Osteoblast (primary cell): ENCODE results near the gene DNAJB6. TPM values are rescaled to one million over a fixed set of nuclear protein-coding genes. Genes with fewer than 3 reads are reported as not detected.
A peak's percentile ranks its signal among the peaks of the same experiment; 100 is the strongest.

Experiments used
- DNase-seq: peaks from one replicate; pipeline ENCODE4 v3.0.0; 2011; ENCODE audit warnings: low spot score, mixed read lengths; ENCODE audit not compliant: insufficient read length; ENCODE audit errors: missing footprints
- H2AFZ ChIP-seq: 2 replicates; pipeline ENCODE4 v1.6.0; 2011; ENCODE audit warnings: mild to moderate bottlenecking, low read length
- H3K27ac ChIP-seq: 2 replicates; pipeline ENCODE4 v1.5.1; 2011; ENCODE audit warnings: mild to moderate bottlenecking, low read depth, low read length, moderate library complexity
- H3K27me3 ChIP-seq: 2 replicates; pipeline ENCODE4 v1.6.0; 2012; ENCODE audit warnings: mild to moderate bottlenecking, control low read depth, inconsistent platforms, low read length, moderate library complexity; ENCODE audit not compliant: insufficient read depth
- H3K36me3 ChIP-seq: 2 replicates; pipeline ENCODE4 v1.5.1; 2011; ENCODE audit warnings: mild to moderate bottlenecking, low read length, control low read depth, moderate library complexity; ENCODE audit not compliant: insufficient read depth
- H3K4me1 ChIP-seq: 2 replicates; pipeline ENCODE4 v1.5.1; 2011; ENCODE audit warnings: mild to moderate bottlenecking, low read length, control low read depth, moderate library complexity; ENCODE audit not compliant: insufficient read depth
- H3K4me2 ChIP-seq: 2 replicates; pipeline ENCODE4 v1.6.0; 2011; ENCODE audit warnings: mild to moderate bottlenecking, low read length; ENCODE audit not compliant: insufficient read depth
- H3K4me3 ChIP-seq: fragments of 200-600 bp; sonication (generic); 3 replicates; pipeline ENCODE4 v1.5.1; 2012; ENCODE audit warnings: mild to moderate bottlenecking, low read length, inconsistent platforms; ENCODE audit not compliant: insufficient read depth
- H3K79me2 ChIP-seq: 2 replicates; pipeline ENCODE4 v1.6.0; 2012; ENCODE audit warnings: mild to moderate bottlenecking, low read length, control low read depth, inconsistent platforms; ENCODE audit not compliant: insufficient read depth
- H3K9me3 ChIP-seq: 2 replicates; pipeline ENCODE4 v1.5.1; 2011; ENCODE audit warnings: low read depth, low read length, control low read depth
- H4K20me1 ChIP-seq: 2 replicates; pipeline ENCODE4 v1.6.0; 2012; ENCODE audit warnings: mild to moderate bottlenecking, low read length, control low read depth; ENCODE audit not compliant: insufficient read depth
- CTCF ChIP-seq: IDR thresholded peaks from 2 replicates; pipeline ENCODE4 v1.5.1; 2011; ENCODE audit warnings: mild to moderate bottlenecking, low read depth, low read length, moderate library complexity; ENCODE audit errors: extremely low read depth
- total RNA-seq: library from RNA; depleted of rRNA; stranded (reverse); fragments of >200 nt; gene quantifications from 2 replicates; pipeline ENCODE4 v1.2.3, GENCODE V29; 2012

Gene DNAJB6
- total RNA-seq, 1 donor, result 84.7 TPM

GRCh38 chr7:157297185-157297584, 39.6 kb upstream of the DNAJB6 start:
- Histone ChIP-seq H4K20me1 (no peaks in the 10 kb centered on the region), H3K4me1 (peaks cover 3% of the 10 kb centered on the region), H2AFZ (no peak overlapping the region), H3K27ac (no peak overlapping the region), H3K9me3 (no peaks in the 10 kb centered on the region), H3K36me3 (no peaks in the 10 kb centered on the region), H3K79me2 (no peaks in the 10 kb centered on the region), H3K4me3 (no peak overlapping the region), H3K4me2 (no peak overlapping the region), H3K27me3 (no peaks in the 10 kb centered on the region)
- TF ChIP-seq CTCF, result no peak
- peak; percentile 60 for DNase-seq

- Histone ChIP-seq H3K79me2 (no peaks in the 10 kb centered on the region), H3K4me2 (no peak overlapping the region), H4K20me1 (no peaks in the 10 kb centered on the region), H3K27ac (no peak overlapping the region), H3K4me3 (no peak overlapping the region), H3K4me1 (peaks cover 8% of the 10 kb centered on the region), H3K36me3 (no peaks in the 10 kb centered on the region), H2AFZ (no peak overlapping the region), H3K27me3 (no peaks in the 10 kb centered on the region), H3K9me3 (no peaks in the 10 kb centered on the region)
- peak; percentile 57 for DNase-seq
- no peak for TF ChIP-seq CTCF
Measured at GRCh38 chr7:157299317-157299612, 37.5 kb upstream of the DNAJB6 start.

- H3K27ac ChIP-seq, result no peak overlapping the region
- no peaks in the 10 kb centered on the region for H3K27me3 ChIP-seq
- H3K4me1 ChIP-seq, result peaks cover 8% of the 10 kb centered on the region
- no peaks in the 10 kb centered on the region for H4K20me1 ChIP-seq
- peak overlapping the region; percentile 37 for H2AFZ ChIP-seq
- no peak overlapping the region for H3K4me2 ChIP-seq
- no peak overlapping the region for H3K4me3 ChIP-seq
- no peaks in the 10 kb centered on the region for H3K9me3 ChIP-seq
- peak; percentile 83 for DNase-seq
- H3K36me3 ChIP-seq, result no peaks in the 10 kb centered on the region
- no peaks in the 10 kb centered on the region for H3K79me2 ChIP-seq
- TF ChIP-seq CTCF, result no peak
Measured at GRCh38 chr7:157299613-157300368, 37.0 kb upstream of the DNAJB6 start.

GRCh38 chr7:157300369-157300825, 36.4 kb upstream of the DNAJB6 start:
- no peak for TF ChIP-seq CTCF
- no peaks in the 10 kb centered on the region for H3K9me3 ChIP-seq

More at GRCh38 chr7:157300369-157300825, 36.4 kb upstream of the DNAJB6 start:
- no peaks in the 10 kb centered on the region for H3K27me3 ChIP-seq
- H3K4me2 ChIP-seq, result no peak overlapping the region
- DNase-seq, result peak; percentile 68
- H3K79me2 ChIP-seq, result no peaks in the 10 kb centered on the region
- peaks cover 8% of the 10 kb centered on the region for H3K4me1 ChIP-seq
- no peak overlapping the region for H3K4me3 ChIP-seq
- peak overlapping the region; percentile 37 for H2AFZ ChIP-seq
- no peaks in the 10 kb centered on the region for H3K36me3 ChIP-seq
- H4K20me1 ChIP-seq, result no peaks in the 10 kb centered on the region
- H3K27ac ChIP-seq, result no peak overlapping the region
